HG03378 (cell line): ENCODE measurements around the gene PPARGC1A.

Experiments
- ATAC-seq: cut with Tn5 transposase; IDR thresholded peaks from one replicate; pipeline ENCODE4 v1.9.1; 2021; ENCODE audit warnings: mild to moderate bottlenecking, moderate library complexity; ENCODE audit not compliant: unreplicated experiment

PPARGC1A gene, protein sequence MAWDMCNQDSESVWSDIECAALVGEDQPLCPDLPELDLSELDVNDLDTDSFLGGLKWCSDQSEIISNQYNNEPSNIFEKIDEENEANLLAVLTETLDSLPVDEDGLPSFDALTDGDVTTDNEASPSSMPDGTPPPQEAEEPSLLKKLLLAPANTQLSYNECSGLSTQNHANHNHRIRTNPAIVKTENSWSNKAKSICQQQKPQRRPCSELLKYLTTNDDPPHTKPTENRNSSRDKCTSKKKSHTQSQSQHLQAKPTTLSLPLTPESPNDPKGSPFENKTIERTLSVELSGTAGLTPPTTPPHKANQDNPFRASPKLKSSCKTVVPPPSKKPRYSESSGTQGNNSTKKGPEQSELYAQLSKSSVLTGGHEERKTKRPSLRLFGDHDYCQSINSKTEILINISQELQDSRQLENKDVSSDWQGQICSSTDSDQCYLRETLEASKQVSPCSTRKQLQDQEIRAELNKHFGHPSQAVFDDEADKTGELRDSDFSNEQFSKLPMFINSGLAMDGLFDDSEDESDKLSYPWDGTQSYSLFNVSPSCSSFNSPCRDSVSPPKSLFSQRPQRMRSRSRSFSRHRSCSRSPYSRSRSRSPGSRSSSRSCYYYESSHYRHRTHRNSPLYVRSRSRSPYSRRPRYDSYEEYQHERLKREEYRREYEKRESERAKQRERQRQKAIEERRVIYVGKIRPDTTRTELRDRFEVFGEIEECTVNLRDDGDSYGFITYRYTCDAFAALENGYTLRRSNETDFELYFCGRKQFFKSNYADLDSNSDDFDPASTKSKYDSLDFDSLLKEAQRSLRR

DNA sequence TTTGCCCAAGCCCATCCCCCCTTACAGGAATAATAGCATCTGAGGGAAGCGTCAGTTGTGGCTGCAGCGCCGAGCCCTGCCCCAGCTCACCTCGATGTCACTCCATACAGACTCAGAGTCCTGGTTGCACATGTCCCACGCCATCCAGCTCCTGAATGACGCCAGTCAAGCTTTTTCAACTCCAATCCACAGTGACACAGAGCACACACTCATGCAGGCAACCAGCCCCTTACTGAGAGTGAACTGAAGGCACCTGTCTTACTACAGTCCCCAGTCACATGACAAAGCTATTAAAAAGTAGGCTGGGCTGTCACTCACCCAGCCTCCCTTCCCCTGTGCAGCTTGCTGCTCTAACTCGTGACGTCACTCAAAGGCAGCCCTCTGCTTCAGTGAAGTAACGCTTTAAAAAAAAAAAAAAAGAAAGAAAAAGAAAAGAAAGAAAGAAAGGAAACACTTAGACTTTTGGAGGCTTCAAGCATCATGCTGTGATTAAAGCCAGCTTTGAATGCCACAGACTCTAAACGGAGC is at the start of gene PPARGC1A:
Gene PPARGC1A, minus strand, starts transcription at position 234 of the 528 bp plus-strand sequence. Its CDS starts 90 bp downstream, at position 144.
- ATAC-seq: no peak

DNA sequence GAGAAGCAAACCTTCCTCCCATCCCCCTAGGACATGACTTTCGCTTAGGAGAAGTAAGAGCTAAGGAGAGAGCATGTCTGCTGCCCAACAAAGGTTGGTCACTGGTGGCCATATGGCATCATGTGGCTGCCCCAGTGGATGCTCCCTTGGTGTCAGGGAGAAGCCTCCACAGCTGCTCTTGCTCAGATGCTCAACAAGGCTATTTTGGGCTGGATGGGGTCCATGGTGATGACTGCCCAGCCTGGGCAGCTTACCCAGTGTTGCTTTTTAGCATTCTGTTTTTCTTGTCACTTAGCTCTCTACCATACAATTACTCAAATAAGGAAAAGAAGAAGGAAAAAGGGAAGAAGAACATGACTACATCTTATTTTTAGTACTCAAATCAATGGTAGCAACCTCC is 48.9 kb upstream of the PPARGC1A start:
- no peak for ATAC-seq

DNA sequence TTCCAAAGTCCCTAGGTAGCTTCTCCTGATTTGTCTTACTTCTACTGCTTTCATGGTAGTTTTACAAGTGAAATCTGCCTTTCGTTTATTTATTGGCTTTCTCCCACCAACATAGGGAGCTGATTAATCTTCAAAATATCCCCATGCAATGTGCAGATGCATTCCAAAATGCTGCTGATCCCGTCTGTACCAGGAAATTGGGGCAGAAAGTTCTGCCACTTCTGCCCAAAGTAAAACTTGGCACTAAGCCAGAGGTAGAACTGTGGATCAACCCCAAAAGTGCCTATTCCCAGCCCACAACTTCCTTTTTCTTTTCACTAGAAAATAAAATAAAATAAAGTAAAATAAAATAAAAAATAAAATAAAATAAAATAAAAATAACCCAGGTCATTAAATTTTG is 47.3 kb upstream of the PPARGC1A start:
- no peak for ATAC-seq

GRCh38 chr4:23934915-23935314 is 45.1 kb upstream of the PPARGC1A start:
- ATAC-seq: no peak

GRCh38 chr4:23934223-23934622 is 44.4 kb upstream of the PPARGC1A start:
- ATAC-seq: no peak

DNA sequence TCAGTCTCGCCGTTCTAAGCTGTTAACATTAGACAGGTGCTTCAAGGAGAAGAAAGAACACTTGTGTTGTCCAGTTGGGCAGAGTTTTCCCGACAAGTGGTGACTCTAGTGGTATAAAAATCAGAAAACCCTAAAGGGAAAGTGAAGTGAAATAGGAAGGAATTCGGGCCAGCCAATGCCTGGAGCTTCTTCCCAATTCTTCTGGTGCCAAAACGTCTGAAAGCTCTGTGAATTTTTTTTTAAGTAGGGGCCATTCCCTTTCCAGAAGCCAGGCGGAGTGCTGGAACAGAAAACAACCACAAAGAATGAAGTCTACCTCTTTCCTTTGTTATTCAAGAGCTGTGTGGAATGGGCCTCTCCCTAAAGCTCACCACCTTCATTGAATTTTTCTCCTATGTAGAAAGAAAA is 43.1 kb upstream of the PPARGC1A start:
- ATAC-seq: no peak

DNA sequence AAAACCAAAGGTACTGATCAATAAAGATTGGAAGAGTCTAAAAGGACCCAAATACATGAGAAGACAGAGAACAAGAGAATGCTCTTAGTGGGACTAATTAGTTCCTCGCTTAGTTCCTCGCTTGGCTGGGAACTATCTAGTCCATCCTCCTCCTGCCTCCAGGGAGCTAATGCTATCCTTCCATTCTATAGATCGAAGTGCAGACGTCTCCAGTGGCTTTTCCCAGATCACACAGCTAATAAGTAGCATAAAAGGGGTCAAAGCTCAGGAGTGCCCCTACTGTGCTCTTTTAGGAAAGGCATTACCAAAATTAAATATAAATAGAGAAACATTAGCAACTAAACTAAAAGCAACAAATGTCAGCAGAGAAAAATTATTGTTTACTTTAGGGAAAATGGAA is 42.3 kb upstream of the PPARGC1A start:
- no peak for ATAC-seq

DNA sequence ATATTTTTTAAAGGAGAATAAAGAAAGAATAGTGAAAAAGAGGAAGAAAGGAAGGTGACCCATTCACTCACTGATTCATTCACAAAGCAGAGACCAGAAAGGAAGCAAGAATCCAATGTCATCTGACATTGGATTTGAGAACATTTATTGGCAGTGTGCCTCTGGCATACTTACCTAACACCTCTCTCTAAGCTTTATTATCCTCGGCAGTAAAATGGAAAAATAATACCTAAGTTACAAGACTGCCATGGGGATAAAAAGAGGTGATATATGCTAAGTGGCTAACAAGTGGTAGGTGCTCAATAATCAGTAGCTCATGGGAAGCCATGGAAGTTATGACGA is 41.6 kb upstream of the PPARGC1A start:
- no peak for ATAC-seq

GRCh38 chr4:23930750-23931488 is 41.1 kb upstream of the PPARGC1A start:
- no peak for ATAC-seq

DNA sequence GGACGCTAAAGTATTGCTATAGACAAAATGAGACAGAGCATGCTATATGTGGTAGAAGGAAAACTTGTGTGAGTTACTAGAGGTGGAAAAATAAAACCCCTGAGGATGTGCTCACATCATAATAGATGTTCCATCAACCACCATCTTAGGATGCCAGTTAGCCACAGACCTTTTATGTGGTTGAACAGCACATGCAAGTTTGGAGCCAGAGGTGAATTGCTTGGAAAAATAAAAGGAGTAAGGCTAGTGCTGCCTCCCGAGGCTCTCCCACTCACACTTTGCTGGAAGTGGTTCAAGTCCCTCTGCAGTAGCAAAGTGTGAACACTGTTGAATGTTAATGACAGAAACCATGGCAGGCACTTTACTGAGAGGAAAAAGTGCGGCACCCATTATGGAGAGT is 39.4 kb upstream of the PPARGC1A start:
- no peak for ATAC-seq

DNA sequence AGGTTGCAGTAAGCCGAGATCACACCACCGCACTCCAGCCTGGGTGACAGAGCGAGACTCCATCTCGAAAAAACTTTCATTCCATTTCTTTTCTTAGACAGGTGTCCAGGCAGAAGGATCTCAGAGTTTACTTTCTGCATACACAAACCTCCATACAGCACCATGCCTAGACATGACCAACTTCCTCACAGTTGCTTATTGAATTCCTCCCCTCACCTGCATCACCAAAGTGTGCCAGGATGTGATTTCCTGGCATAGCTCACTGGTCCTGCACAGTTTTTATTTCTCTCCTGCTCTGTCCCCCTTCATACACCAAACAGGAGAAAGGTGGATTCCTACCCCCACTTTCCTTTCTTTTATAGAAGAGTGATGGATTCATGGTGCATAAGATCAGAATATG is 34.7 kb upstream of the PPARGC1A start:
- ATAC-seq: no peak

DNA sequence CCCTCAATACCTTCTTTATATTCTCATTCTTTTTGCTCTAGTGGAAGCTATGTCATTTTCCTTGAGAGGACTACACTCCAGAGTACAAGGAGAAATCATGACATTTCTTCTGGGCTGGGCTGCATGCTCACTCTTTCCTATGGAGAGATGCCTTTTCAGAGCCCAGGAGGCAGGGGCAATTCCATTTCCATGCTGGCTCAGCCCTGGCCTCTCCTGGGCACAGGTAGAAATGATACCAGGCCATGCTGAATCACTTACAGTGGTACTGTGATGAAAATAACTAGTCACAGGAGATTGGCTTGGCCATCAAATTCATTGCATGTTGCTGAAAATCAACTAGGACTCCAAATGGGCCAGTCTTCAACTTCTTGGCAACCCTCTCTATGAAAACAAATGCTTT is 34.0 kb upstream of the PPARGC1A start:
- no peak for ATAC-seq

DNA sequence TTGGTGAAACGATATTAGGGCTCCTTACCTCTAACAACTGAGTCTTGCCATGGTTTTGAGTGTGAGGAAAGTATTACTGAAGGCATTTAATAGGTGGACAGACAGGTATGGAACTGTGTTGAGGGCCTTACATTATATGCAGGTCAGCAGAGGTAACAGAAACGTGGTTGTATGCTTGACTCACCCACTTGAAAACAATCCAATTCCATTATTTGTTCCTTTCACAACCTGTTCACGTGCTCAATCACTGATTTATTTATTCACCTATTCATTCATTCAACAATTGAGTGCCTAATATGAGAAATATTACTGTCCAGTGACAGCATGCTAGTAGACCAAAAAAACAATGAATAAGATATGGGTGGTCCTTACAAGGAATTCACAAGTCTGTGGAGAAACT is 33.3 kb upstream of the PPARGC1A start:
- no peak for ATAC-seq

DNA sequence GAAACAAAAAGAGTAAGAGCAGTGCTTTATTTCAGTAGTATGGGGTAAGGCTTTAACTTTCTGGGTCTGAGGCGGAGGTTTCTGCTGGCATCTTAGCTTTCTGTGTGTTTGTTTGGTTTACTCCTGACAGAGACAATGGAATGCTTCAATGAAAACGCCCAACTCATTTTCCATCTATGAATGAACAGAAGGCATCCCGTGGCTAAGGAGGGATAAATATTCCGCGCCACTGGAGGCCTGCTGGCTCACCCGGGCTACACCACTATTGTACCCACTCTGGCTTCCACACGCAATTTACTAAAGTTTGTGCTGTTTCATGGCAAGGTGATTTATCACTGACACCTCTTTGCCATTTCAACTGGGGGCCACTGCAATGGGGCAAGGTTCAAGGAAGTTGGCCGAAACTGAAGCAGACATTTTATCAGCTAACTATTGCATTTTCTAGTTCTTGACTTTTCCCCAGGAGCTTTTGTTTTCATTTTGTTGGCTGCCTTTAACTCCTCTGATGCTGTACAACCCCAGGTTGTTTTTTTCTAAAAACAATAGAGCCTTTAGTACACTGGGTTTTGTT is 32.8 kb upstream of the PPARGC1A start:
- ATAC-seq: no peak

DNA sequence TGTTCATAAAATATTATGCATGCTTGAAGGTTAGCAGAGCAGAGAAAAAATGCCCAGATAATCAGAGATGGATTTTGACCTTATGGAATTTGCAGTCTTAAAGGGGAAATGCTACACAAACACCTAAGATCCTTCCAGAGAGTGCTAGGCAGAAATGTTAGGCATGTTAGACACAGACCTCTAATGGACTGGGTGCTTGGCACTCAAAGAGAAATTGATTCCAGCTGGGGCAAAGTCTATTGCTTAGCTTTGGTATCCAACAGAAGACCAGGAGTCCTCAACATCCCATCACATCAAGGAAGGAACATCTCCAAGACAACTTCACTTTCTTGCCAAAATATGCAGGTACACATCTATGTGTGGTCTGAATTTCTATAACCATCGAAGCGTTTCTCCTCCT is 32.2 kb upstream of the PPARGC1A start:
- no peak for ATAC-seq

DNA sequence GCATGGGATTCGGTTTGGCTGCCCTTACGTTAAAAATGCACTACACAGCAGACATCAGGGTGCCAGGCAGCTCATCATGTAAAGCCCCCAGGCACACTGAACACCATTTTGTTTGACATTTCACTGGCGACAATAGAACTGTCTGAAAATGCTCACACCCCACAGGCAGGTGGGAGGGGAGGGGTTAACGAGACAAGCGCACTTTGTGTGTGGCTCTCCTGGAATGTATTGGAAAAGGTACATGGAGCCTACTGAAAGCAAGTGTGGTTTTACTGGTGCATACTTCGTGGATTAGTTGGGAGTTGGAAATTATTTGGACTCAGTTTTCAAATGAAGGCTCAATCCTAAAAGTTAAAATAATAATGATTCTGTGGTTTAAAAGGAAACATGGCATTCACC is 31.6 kb upstream of the PPARGC1A start:
- no peak for ATAC-seq

DNA sequence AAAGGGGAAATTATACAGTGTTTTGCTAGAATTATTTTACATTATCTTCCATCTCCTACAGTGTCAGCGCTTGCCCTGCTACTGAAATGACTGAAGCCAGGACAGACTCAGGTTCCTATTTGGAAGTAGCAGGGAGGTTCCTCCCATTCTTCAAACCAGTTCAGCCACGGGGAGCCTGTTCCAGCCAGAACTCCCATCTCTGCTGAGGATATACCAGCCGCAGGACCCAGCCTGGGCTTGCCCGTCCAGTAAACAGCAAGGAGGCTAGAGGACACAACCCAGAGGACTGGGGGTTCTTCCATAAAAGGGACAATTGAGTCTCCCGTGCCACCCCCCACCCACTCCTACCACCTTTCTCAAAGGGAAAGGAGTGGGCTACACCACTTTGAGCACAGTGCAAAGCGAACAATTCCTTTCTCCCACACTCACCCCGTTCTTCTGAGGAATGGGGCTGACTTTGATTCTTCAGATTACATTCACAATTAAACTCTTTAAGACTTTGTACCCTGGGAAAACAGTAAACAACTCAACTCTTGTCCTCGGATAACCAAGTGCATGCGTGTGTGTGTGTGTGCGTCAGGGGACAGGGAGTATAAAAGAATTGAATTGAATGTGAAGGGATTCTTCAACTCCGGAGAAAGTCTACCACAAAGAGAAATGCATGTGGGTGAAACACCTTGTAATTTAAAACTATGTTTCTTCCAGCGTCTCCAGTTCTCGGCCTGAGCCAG is 31.0 kb upstream of the PPARGC1A start:
- no peak for ATAC-seq

DNA sequence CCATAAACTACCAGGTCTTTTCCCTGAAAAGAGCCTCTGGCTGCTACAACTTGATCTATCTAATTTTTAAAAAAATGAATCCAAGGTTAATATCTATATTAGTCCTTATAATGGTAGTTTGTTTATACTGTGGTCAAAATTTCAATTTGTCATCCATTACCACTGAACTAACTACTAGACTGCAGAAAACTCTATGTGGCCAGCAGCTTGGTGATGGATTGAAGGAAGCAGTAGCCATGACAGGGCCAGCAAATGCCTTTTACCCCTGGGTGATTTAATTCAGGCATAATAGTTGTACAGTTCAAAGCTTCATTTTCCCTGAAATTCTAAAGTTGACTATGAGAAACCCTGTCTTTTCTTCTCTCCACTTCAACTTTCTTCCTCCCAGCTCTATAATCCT is 30.4 kb upstream of the PPARGC1A start:
- ATAC-seq: no peak

DNA sequence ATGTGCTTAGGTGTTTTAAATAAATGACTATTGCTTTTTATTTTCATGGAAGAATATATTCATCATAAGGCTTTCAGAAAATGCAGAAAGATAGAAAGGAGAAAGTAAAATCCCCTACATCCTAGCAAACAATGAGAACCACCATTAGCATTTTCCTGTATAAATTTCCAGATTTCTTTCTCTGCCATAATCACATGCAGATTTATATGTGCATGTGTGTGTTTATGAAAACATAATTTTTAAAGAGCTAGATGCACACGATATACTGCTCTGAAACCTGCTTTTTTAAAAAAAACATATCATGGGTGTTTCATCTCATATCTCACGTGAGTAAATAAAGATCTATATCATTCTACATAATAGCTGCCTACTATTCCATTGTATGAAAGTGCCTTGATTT is 26.4 kb upstream of the PPARGC1A start:
- ATAC-seq: no peak

GRCh38 chr4:23915459-23916132 is 25.7 kb upstream of the PPARGC1A start:
- ATAC-seq: no peak
